ENCODE data around the gene SLC15A2. TPM values are rescaled to one million over a fixed set of nuclear protein-coding genes. Genes with fewer than 3 reads are reported as not detected.

Gene SLC15A2
- total and polyA plus RNA-seq, 9 of the 15 experiments (the other 6 are each of a cell fraction or from before 2014, with no cell fraction given), result 0.05 to 0.53 (median 0.25) TPM; not detected in 1

DNA sequence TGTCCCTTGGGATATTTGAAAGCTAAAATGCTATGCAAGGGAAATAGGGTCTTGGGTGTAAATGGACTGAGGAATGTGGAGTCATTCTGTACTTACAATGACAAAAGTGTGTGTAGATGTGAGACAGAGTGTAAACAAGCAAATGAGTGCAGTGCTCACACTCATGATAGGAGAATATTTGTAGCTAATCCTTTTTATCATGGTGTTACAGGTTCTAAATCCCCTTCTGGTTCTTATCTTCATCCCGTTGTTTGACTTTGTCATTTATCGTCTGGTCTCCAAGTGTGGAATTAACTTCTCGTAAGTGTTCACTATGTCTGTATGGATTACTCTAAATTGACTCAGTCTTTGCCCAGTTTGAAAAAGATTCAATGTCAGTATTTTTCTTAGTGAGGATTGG is 30.5 kb downstream of the SLC15A2 start (continued):
- TF ChIP-seq RCOR1 (IDR thresholded peaks at IDR 0.05; ENCODE audit: borderline replicate concordance in 1 of 2, low read depth in 2 of 2, low read length in 2 of 2) (peak in 1 of 2 experiments; percentile 32; a peak in 1 of 4 replicates), ARID1B (IDR thresholded peaks at IDR 0.05) (peak; percentile 74)
- TF ChIP-seq, protein P1, sequence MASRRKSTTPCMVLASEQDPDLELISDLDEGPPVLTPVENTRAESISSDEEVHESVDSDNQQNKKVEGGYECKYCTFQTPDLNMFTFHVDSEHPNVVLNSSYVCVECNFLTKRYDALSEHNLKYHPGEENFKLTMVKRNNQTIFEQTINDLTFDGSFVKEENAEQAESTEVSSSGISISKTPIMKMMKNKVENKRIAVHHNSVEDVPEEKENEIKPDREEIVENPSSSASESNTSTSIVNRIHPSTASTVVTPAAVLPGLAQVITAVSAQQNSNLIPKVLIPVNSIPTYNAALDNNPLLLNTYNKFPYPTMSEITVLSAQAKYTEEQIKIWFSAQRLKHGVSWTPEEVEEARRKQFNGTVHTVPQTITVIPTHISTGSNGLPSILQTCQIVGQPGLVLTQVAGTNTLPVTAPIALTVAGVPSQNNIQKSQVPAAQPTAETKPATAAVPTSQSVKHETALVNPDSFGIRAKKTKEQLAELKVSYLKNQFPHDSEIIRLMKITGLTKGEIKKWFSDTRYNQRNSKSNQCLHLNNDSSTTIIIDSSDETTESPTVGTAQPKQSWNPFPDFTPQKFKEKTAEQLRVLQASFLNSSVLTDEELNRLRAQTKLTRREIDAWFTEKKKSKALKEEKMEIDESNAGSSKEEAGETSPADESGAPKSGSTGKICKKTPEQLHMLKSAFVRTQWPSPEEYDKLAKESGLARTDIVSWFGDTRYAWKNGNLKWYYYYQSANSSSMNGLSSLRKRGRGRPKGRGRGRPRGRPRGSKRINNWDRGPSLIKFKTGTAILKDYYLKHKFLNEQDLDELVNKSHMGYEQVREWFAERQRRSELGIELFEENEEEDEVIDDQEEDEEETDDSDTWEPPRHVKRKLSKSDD (conservative IDR thresholded peaks at IDR 0.05; ENCODE audit: low read length), result no peak

DNA sequence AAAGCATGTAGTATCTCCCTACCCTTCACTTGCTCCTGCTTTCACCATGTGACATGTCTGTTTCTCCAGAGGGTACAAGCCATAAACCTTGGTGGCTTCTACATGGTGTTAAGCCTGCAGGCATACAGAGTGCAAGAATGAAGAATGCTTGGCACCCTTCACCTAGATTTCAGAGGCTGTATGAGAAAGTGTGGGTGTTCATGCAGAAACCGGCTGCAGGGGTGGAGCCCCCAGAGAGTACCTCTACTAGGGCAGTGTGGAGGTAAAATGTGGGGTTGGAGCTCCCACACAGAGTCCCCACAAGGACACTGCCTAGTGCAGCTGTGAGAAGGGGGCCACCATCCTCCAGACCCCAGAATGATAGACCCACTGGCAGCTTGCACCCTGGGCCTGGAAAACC is 32.2 kb downstream of the SLC15A2 start:
- intact Hi-C loops (cut with micrococcal nuclease), result no loop called here
- 20% methylated on average over 1 of the region's 1 CpG for WGBS (ENCODE audit: insufficient coverage, low coverage, missing lambda C conversion rate)
- CTCF ChIA-PET (ENCODE audit: low intra/inter-chr PET ratio), result interaction anchor here (0.6 kb wide), 1 partner anchor 370 kb away, joined by 3 read pairs; no protein-coding TSS in a partner anchor
- BruUV-seq (replicated peaks), result no TSS peak
- ATAC-seq, result no peak
- Histone ChIP-seq H4K20me1 (replicated peaks; ENCODE audit: control insufficient read depth, insufficient read depth, low read length) (no peaks in the 10 kb centered on the region), H3K9me3 (replicated peaks; ENCODE audit: control insufficient read depth, insufficient read depth, low read depth, low read length) (no peaks in the 10 kb centered on the region), H3K9ac (ENCODE audit: insufficient read depth in 1 of 2, low read depth in 2 of 2, low read length in 2 of 2) (no peak overlapping the region), H3K36me3 (ENCODE audit: control insufficient read depth, insufficient read depth, low read length) (no peaks in the 10 kb centered on the region), H3K4me1 (replicated peaks in 1 of 2; ENCODE audit: control insufficient read depth in 2 of 2, insufficient read depth in 2 of 2, low read length in 2 of 2) (peaks cover 0 to 13% of the 10 kb centered on the region in 2 experiments; a peak in 2 of 5 replicates), H3K4me3 (no peak overlapping the region), H3K27me3 (ENCODE audit: control insufficient read depth in 2 of 2, insufficient read depth in 2 of 2, low read length in 2 of 2) (no peaks in the 10 kb centered on the region; a peak in 1 of 5 replicates), H2AFZ (ENCODE audit: low read depth, low read length) (no peak overlapping the region), H3K79me2 (ENCODE audit: control insufficient read depth, insufficient read depth, low read length) (no peaks in the 10 kb centered on the region), H3K9me1 (ENCODE audit: control insufficient read depth, insufficient read depth, low read length) (no peaks in the 10 kb centered on the region), H3K27ac (ENCODE audit: extremely low read depth, low read depth, low read length) (no peak overlapping the region), H3K4me2 (ENCODE audit: insufficient read depth, low read length) (no peak overlapping the region)
- DNase-seq (ENCODE audit: extremely low read depth in 1 of 4, low spot score in 3 of 4), result no peak
- in situ Hi-C loops (cut with MboI), result no loop called here
- FAIRE-seq, result no peak
- POLR2A ChIA-PET, result no interaction called here
- TF ChIP-seq MBD2 (IDR thresholded peaks at IDR 0.05; ENCODE audit: borderline replicate concordance, low read depth) (no peak), ZKSCAN8 (CRISPR knock-in tag; IDR thresholded peaks at IDR 0.05) (no peak)
- TF ChIP-seq, protein P2, sequence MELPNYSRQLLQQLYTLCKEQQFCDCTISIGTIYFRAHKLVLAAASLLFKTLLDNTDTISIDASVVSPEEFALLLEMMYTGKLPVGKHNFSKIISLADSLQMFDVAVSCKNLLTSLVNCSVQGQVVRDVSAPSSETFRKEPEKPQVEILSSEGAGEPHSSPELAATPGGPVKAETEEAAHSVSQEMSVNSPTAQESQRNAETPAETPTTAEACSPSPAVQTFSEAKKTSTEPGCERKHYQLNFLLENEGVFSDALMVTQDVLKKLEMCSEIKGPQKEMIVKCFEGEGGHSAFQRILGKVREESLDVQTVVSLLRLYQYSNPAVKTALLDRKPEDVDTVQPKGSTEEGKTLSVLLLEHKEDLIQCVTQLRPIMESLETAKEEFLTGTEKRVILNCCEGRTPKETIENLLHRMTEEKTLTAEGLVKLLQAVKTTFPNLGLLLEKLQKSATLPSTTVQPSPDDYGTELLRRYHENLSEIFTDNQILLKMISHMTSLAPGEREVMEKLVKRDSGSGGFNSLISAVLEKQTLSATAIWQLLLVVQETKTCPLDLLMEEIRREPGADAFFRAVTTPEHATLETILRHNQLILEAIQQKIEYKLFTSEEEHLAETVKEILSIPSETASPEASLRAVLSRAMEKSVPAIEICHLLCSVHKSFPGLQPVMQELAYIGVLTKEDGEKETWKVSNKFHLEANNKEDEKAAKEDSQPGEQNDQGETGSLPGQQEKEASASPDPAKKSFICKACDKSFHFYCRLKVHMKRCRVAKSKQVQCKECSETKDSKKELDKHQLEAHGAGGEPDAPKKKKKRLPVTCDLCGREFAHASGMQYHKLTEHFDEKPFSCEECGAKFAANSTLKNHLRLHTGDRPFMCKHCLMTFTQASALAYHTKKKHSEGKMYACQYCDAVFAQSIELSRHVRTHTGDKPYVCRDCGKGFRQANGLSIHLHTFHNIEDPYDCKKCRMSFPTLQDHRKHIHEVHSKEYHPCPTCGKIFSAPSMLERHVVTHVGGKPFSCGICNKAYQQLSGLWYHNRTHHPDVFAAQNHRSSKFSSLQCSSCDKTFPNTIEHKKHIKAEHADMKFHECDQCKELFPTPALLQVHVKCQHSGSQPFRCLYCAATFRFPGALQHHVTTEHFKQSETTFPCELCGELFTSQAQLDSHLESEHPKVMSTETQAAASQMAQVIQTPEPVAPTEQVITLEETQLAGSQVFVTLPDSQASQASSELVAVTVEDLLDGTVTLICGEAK (IDR thresholded peaks at IDR 0.05), result no peak
- TF ChIP-seq, protein P2 (CRISPR knock-in tag; IDR thresholded peaks at IDR 0.05), result no peak

Measured in K562 (cell line).